Measurements from ENCODE around the gene C1QTNF9B. TPM values are rescaled to one million over a fixed set of nuclear protein-coding genes. Genes with fewer than 3 reads are reported as not detected.
"Not testable (repeated sequence)": the region's sequence is repeated elsewhere in the genome, so short reads cannot be mapped to it uniquely, and the experiment has no call there.

C1QTNF9B gene
- not detected for total RNA-seq

DNA sequence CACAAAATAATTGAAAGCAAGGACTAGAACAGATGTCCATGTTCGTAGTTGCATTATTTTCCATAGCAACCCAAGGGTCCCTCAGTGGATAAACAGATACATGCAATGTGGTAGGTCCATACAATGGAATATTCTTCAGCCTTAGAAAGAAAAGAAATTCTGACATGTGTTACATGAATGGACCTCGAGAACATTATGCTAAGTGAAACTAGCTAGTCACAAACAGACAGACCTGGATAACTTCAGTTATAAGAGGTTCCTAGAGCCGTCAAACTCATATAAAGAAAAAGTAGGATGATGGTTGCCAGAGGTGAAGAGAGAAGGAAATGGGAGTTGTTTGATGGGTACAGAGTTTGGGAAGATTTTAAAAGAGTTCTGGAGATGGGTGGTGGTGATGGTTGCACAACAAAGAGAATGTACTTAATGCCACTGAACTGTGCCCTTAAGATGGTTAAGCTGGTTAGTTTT is at the start of gene C1QTNF9B:
Gene C1QTNF9B, minus strand, starts transcription at position 51 of the 468 bp plus-strand sequence.
- intact Hi-C loops (cut with DNase I): not testable (repeated sequence)

DNA sequence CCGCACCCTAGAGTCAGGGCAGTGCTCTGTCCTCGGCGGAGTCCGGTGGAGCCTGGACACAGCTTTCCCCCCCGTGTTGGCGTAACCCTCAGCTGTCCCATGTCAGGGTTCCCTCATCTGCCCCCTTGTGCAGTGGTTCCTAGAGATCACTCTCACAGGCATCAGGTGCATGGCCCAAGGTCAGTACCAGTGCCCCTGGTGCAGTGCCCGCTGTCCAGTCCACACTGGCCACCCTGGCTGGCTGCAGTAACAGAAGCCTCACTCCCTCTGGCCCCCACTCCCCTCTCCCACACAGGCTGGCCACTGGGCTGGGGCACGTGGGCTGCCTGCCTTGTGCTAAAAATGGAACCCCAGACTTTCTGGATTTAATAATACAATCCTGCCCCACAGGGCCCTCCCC is 49.6 kb upstream of the C1QTNF9B start:
- no peaks in the 10 kb centered on the region for H3K36me3 ChIP-seq
- no peaks in the 10 kb centered on the region for H3K27me3 ChIP-seq
- TF ChIP-seq, protein P1, sequence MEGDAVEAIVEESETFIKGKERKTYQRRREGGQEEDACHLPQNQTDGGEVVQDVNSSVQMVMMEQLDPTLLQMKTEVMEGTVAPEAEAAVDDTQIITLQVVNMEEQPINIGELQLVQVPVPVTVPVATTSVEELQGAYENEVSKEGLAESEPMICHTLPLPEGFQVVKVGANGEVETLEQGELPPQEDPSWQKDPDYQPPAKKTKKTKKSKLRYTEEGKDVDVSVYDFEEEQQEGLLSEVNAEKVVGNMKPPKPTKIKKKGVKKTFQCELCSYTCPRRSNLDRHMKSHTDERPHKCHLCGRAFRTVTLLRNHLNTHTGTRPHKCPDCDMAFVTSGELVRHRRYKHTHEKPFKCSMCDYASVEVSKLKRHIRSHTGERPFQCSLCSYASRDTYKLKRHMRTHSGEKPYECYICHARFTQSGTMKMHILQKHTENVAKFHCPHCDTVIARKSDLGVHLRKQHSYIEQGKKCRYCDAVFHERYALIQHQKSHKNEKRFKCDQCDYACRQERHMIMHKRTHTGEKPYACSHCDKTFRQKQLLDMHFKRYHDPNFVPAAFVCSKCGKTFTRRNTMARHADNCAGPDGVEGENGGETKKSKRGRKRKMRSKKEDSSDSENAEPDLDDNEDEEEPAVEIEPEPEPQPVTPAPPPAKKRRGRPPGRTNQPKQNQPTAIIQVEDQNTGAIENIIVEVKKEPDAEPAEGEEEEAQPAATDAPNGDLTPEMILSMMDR (IDR thresholded peaks at IDR 0.05): no peak
- TF ChIP-seq POLR2A (IDR thresholded peaks at IDR 0.05) (no peak), POLR2AphosphoS5 (IDR thresholded peaks at IDR 0.05; ENCODE audit: insufficient read depth in 1 of 2, low read depth in 1 of 2) (no peak)
- H3K9me3 ChIP-seq: no peaks in the 10 kb centered on the region
- intact Hi-C loops (cut with DNase I): no loop called here
- H3K27ac ChIP-seq: no peak overlapping the region
- no peak overlapping the region for H3K4me3 ChIP-seq
- no peak for DNase-seq (ENCODE audit: extremely low spot score in 2 of 2)
- H3K4me1 ChIP-seq: peaks cover 6% of the 10 kb centered on the region

More for the DNA sequence above, at the start of gene C1QTNF9B:
- not testable (repeated sequence) for DNase-seq (ENCODE audit: extremely low spot score in 2 of 2); H3K4me1 ChIP-seq; H3K27me3 ChIP-seq; H3K36me3 ChIP-seq; H3K9me3 ChIP-seq; H3K4me3 ChIP-seq; H3K27ac ChIP-seq

DNA sequence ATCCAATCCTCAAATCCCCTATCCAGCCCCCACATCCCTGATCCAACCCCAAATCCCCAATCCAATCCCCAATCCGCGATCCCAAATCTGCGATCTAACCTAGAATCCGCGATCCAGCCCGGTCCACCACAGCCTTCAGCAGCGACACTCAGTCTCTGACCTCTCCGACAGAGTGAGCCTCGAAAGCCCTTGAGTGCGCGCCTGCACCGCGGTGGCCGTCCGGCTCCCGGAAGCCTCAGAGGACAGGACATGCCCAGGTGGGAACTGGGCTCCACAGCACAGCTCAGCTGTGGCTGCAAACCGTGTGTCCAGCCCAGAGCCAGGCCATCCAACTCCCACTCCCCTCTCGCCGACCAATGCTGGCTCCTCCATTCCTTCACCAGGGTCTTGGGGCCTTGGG is 48.8 kb upstream of the C1QTNF9B start:
- TF ChIP-seq POLR2A (IDR thresholded peaks at IDR 0.05) (no peak), POLR2AphosphoS5 (IDR thresholded peaks at IDR 0.05; ENCODE audit: insufficient read depth in 1 of 2, low read depth in 1 of 2) (no peak)
- TF ChIP-seq, protein P1 (IDR thresholded peaks at IDR 0.05): no peak
- no peaks in the 10 kb centered on the region for H3K36me3 ChIP-seq
- peaks cover 6% of the 10 kb centered on the region for H3K4me1 ChIP-seq
- H3K27me3 ChIP-seq: no peaks in the 10 kb centered on the region
- no peak for DNase-seq (ENCODE audit: extremely low spot score in 2 of 2)
- no peak overlapping the region for H3K4me3 ChIP-seq
- H3K27ac ChIP-seq: no peak overlapping the region
- intact Hi-C loops (cut with DNase I): no loop called here
- H3K9me3 ChIP-seq: no peaks in the 10 kb centered on the region

DNA sequence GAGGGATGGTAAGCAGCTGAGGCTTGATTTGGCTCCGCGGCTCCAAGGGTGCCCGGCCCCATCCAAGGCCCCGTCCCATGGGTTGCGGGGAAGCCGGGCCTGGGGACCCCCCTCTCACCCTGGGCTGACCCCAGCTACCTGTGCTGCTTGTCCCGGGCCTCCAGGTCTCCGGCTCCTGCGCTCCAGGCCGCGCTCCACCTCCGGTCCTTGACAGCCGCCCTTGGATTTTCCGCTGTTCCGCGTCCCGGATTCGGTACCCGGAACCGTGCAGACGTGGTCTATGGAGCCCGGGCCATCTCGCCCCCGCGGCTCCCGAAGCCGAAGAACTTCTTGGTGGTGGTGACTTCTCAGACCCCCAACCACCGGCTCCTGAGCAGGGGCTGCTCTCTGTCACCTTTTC is 48.3 kb upstream of the C1QTNF9B start:
- no peaks in the 10 kb centered on the region for H3K36me3 ChIP-seq
- H3K9me3 ChIP-seq: no peaks in the 10 kb centered on the region
- intact Hi-C loops (cut with DNase I): no loop called here
- H3K27ac ChIP-seq: no peak overlapping the region
- TF ChIP-seq POLR2A (IDR thresholded peaks at IDR 0.05): no peak
- TF ChIP-seq, protein P1 (IDR thresholded peaks at IDR 0.05): no peak
- TF ChIP-seq POLR2AphosphoS5 (IDR thresholded peaks at IDR 0.05; ENCODE audit: insufficient read depth in 1 of 2, low read depth in 1 of 2): no peak
- H3K27me3 ChIP-seq: no peaks in the 10 kb centered on the region
- peaks cover 6% of the 10 kb centered on the region for H3K4me1 ChIP-seq
- DNase-seq (ENCODE audit: extremely low spot score in 2 of 2): no peak
- no peak overlapping the region for H3K4me3 ChIP-seq

DNA sequence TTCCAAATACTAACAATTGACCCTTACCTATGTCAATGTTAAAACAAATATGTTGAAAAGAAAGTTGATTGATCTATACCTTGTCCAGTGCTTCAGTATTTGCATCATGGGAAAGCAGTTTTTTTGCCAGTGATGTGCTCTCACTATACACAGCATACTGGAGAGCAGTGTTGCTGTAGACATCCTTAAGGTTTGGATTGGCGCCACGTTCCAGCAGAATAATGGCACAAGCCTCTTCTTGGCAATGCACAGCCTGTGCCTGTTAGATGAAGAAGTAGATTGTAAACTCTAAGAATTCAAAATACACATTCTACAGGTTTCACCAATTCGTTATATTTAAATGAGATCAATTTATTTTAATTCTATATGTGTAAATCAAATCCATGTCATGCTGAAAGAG is 43.9 kb upstream of the C1QTNF9B start:
- Histone ChIP-seq H3K27me3 (no peaks in the 10 kb centered on the region), H3K27ac (no peak overlapping the region), H3K36me3 (no peaks in the 10 kb centered on the region), H3K9me3 (no peaks in the 10 kb centered on the region), H3K4me1 (no peaks in the 10 kb centered on the region), H3K4me3 (no peak overlapping the region)
- no peak for TF ChIP-seq POLR2AphosphoS5 (IDR thresholded peaks at IDR 0.05; ENCODE audit: insufficient read depth in 1 of 2, low read depth in 1 of 2)
- no peak for TF ChIP-seq POLR2A (IDR thresholded peaks at IDR 0.05)
- TF ChIP-seq, protein P1 (IDR thresholded peaks at IDR 0.05): no peak
- intact Hi-C loops (cut with DNase I): no loop called here
- DNase-seq (ENCODE audit: extremely low spot score in 2 of 2): no peak

DNA sequence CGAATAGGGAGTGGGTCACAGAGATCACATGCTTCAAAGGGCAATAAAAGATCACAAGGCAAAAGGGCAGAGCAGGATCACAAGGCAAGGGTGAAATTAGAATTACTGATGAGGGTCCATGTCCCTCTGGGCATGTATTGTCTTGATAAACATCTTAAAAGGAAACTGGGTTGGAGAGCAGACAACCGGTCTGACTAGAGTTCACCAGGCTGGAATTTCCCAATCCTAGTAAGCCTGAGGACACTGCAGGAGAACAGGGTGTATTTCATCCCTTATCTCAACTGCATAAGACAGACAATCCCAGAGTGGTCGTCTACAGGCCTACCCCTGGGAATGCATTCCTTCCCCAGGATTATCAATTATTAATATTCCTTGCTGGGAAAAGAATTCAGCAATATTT is 42.4 kb upstream of the C1QTNF9B start:
- H3K4me1 ChIP-seq; intact Hi-C loops (cut with DNase I); DNase-seq (ENCODE audit: extremely low spot score in 2 of 2): not testable (repeated sequence)

More for the DNA sequence above, 42.4 kb upstream of the C1QTNF9B start:
- H3K9me3 ChIP-seq, H3K4me3 ChIP-seq, H3K27ac ChIP-seq, H3K36me3 ChIP-seq, H3K27me3 ChIP-seq: not testable (repeated sequence)

Measured in vagina (tissue), 2 donors.